ENCODE data around the gene MUC13. TPM values are rescaled to one million over a fixed set of nuclear protein-coding genes. Genes with fewer than 3 reads are reported as not detected.

The MUC13 gene, protein sequence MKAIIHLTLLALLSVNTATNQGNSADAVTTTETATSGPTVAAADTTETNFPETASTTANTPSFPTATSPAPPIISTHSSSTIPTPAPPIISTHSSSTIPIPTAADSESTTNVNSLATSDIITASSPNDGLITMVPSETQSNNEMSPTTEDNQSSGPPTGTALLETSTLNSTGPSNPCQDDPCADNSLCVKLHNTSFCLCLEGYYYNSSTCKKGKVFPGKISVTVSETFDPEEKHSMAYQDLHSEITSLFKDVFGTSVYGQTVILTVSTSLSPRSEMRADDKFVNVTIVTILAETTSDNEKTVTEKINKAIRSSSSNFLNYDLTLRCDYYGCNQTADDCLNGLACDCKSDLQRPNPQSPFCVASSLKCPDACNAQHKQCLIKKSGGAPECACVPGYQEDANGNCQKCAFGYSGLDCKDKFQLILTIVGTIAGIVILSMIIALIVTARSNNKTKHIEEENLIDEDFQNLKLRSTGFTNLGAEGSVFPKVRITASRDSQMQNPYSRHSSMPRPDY
- not detected in 2 replicates for total RNA-seq

DNA sequence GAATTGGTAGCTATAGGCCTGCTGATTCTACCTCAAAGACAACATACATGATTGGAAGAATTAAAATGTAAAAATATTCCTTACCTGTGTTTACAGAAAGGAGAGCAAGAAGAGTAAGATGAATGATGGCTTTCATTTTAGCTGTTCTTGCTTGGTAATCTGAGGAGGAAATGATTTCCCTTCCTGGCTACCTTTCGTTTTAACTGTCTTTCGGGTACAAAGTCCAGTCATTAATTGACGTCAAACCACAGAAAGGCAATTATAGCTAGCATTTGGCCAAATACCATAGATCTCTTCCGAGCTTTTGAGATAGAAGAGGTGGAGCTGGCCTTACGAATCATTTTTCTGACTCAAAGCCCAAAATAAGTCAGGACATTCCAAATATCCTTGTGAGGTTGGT, at the start of gene MUC13:
MUC13 (minus strand) TSS at position 175 of the 400 bp plus-strand sequence; CDS start at position 136, 39 bp downstream.

DNA sequence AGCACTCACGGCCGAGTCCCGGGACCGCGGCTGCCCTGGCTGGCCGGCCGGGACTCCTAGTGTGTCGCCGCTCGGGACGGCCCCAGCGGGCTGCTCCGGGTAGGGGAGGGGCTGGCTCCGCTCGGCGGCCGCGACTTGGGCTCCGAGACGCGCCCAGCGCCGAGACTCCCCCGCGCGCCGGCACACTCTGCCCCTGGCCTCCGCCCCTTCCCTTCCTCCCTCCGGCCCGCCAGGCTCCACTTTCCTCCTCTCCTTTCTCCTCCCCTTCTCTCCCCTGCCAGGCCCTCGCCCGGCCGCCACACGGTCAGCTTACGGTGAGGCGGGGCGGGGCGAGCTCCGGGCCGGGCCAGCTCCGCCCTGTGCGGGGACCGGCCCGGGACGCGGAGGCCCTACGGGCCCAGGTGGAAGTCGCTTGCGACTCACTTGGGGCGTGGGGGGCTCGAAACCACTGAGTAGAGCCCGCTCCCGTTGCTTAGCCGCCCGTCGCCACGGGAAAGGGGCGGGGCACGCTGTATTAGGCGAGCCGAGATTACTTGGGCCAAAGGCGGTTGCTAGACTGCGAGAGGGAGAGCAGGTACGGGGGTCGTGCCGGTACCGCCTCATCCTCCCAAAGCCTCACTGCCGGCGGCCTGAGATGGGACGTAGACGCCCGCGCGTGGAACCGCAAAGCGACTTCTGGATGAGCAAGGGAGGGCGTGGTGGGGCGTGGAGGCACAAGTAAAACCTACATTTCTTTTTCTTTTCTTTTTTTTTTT, 47.2 kb downstream of the MUC13 start, which contains the start of gene ITGB5:
ITGB5 (minus strand) TSS at position 189 of the 755 bp plus-strand sequence. CDS start 365 bp downstream, outside the sequence.

Other genes starting within 250 kb of the MUC13 start
- 27.9 and 46.3 TPM in 2 replicates for gene UMPS, start 204.3 kb downstream of the MUC13 start, total RNA-seq
- 368 and 653 TPM in 2 replicates for gene ITGB5, start 47.4 kb downstream of the MUC13 start, total RNA-seq
- gene HEG1, start 121.2 kb upstream of the MUC13 start, total RNA-seq, result 32.6 and 55.2 TPM in 2 replicates